ENCODE data around the gene P2RY14.

GRCh38 chr3:151278230-151278629 is at the start of gene P2RY14:
- TF ChIP-seq HOXA9 (CRISPR knock-in tag; IDR thresholded peaks at IDR 0.05; ENCODE audit: borderline replicate concordance) (no peak), RAD21 (CRISPR knock-in tag; IDR thresholded peaks at IDR 0.05) (no peak), IRF2 (CRISPR knock-in tag; IDR thresholded peaks at IDR 0.05) (no peak), ZNF205 (CRISPR knock-in tag; IDR thresholded peaks at IDR 0.05) (no peak), ZNF12 (CRISPR knock-in tag; IDR thresholded peaks at IDR 0.05) (no peak), ELF1 (CRISPR knock-in tag; IDR thresholded peaks at IDR 0.05) (no peak), NCOA1 (CRISPR knock-in tag; IDR thresholded peaks at IDR 0.05) (no peak), BCL6 (CRISPR knock-in tag; IDR thresholded peaks at IDR 0.05) (no peak)
- TF ChIP-seq, protein P1, sequence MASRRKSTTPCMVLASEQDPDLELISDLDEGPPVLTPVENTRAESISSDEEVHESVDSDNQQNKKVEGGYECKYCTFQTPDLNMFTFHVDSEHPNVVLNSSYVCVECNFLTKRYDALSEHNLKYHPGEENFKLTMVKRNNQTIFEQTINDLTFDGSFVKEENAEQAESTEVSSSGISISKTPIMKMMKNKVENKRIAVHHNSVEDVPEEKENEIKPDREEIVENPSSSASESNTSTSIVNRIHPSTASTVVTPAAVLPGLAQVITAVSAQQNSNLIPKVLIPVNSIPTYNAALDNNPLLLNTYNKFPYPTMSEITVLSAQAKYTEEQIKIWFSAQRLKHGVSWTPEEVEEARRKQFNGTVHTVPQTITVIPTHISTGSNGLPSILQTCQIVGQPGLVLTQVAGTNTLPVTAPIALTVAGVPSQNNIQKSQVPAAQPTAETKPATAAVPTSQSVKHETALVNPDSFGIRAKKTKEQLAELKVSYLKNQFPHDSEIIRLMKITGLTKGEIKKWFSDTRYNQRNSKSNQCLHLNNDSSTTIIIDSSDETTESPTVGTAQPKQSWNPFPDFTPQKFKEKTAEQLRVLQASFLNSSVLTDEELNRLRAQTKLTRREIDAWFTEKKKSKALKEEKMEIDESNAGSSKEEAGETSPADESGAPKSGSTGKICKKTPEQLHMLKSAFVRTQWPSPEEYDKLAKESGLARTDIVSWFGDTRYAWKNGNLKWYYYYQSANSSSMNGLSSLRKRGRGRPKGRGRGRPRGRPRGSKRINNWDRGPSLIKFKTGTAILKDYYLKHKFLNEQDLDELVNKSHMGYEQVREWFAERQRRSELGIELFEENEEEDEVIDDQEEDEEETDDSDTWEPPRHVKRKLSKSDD (CRISPR knock-in tag; IDR thresholded peaks at IDR 0.05; ENCODE audit: low read depth) = no peak

All from HepG2 (cell line).